ENCODE results near the gene GLRA3.

GLRA3 gene

DNA sequence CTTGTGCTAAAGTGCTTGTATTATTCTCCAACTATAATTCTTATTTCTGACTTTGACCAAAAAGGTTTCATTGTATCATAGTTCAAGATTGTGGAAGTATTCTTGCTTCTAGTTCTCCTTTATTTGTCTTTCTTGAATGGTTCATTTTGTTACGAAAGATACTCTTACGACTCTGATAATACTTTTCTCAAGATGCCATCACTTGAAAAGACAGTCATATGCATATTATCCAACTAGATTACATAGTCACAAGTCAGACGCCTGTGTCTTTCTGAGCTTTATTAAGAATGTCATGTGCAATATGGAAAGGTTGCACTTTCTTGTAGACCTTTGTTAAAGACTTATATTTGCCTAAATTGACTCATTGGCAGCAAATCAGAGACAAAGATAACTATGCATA is 235.3 kb downstream of the GLRA3 start:
- no peak for DNase-seq (ENCODE audit: low spot score)

DNA sequence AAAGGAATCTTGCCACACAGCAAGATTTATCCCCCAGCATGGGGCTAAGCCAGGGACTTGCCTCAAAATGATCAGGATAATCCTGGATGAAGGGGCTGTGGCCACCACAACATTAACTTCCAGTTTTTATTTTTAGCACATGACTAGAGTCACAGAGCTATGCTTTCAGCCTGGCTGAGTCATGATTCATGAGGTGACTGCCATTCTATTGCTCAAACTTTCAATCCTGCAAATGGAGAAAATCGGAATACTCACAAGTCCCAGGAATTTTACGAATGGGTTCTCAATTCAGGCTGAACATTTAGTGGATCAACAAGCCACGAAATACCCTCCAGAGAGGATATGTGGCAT is 236.1 kb downstream of the GLRA3 start:
- no peak for DNase-seq (ENCODE audit: low spot score)

DNA sequence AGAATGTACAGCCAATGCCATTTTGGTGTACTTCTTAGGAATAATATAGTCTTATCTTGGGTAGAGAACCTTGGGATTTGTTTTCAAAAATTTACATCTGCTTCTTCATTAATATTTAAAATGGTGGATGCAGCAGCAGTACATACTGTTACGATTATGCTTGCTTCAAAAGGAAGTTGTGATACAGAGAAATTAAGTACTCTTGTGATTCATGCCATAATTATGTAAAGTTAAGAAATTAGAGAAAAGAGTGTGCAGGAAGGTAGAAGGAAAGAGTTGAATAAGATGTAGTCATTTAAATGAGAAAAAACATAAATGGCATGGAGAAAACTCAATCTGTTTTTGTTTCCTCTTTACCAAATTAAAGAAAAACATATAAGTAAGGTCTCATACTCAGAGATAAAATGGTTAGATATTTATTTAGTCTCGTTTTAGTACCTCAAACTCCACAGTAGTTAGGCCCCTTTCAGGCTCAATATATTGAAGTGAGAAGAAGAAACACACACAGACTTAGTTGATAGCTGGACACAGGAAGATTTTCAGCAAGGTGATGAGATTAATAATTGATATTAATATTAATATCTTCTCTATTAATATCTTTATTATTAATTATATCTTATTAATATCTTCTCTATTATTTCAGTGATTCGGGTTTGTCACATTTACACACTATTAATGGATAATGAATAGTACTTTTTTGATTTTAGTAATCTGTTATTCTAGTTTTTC is 236.6 kb downstream of the GLRA3 start:
- DNase-seq (ENCODE audit: low spot score) = no peak

DNA sequence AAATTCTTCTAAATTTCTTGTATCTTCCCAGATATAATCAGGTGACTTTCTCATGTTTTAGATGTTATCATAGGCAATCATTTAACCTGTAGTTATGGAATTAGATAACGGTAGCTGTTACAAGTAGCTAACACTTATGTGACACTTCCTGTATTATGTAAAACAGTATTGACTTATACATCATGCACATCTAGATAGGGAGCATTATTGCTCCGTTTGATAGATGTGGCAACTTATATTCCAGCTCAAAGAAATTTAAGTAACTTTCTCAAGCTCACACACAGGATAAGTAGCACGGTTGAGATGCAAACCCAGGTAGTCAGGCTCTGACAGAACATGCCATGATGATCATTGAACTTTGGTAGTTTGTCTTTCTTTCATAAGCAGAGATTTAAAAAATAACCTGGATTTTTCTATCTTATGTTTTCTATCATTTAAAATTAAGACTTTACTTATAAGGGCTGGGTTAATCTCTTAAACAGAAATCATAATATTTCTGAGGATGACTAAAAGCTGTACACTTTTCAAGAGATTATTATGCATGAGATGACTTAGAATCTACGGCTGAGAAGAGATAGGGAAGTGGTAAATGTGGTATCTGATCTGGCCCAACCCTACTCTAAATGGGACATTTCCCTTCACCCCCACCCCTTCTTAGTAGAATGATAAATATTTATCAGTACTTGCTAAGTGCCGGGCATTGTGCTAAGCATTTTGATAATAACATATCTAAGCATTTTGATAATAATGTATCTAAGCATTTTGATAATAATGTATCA is 237.6 kb downstream of the GLRA3 start:
- no peak for DNase-seq (ENCODE audit: low spot score)

DNA sequence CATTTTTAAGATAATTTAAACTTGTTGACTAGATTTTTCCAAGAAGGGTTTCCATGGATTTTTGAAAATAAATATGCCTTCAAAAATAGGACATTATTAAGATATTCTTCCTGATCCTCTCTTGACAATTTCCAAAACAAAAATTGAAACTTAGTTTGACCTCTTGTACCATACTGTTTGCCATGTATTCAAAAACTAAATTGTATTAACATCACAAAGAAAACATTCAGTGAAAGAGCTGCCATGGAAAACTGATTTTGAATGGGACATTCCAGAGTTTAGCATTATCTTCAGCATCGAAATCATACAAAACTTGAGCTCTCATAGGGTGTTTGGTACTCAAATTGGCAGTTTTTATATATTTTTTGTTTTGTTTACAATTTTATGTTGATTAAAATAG is 238.7 kb downstream of the GLRA3 start:
- DNase-seq (ENCODE audit: low spot score) = no peak

Measured in globus pallidus (tissue), 1 donor.